HL-60 (cell line): ENCODE data around the gene CAMTA1.

ENCODE experiments used
- CTCF ChIP-seq: IDR thresholded peaks from one replicate; pipeline ENCODE4 v1.5.1; 2011; ENCODE audit warnings: low read length, control low read depth, inconsistent platforms; ENCODE audit not compliant: insufficient read depth
- POLR2AphosphoS5 ChIP-seq: IDR thresholded peaks from 2 replicates; pipeline ENCODE4 v1.6.1; 2012; ENCODE audit warnings: low read depth
- REST ChIP-seq: IDR thresholded peaks from 2 replicates; pipeline ENCODE4 v1.6.1; 2012; ENCODE audit warnings: low read depth; ENCODE audit not compliant: insufficient replicate concordance

GRCh38 chr1:7504438-7504720, 719.1 kb downstream of the CAMTA1 start:
- TF ChIP-seq CTCF (no peak), POLR2AphosphoS5 (no peak), REST (no peak)
